Ishikawa (cell line): ENCODE data around the gene PPP3CB.

ENCODE experiments used
- NFIC ChIP-seq: IDR thresholded peaks from 2 replicates; pipeline ENCODE4 v1.6.1; 2012
- RAD21 ChIP-seq: IDR thresholded peaks from 2 replicates; pipeline ENCODE4 v1.6.1; 2012; ENCODE audit warnings: low read depth
- TAF1 ChIP-seq: IDR thresholded peaks from 2 replicates; pipeline ENCODE4 v1.6.1; 2012; ENCODE audit warnings: low read depth, mild to moderate bottlenecking
- TF ChIP-seq, protein P1 (sequence below): IDR thresholded peaks from 2 replicates; pipeline ENCODE4 v1.6.1; 2012

DNA sequence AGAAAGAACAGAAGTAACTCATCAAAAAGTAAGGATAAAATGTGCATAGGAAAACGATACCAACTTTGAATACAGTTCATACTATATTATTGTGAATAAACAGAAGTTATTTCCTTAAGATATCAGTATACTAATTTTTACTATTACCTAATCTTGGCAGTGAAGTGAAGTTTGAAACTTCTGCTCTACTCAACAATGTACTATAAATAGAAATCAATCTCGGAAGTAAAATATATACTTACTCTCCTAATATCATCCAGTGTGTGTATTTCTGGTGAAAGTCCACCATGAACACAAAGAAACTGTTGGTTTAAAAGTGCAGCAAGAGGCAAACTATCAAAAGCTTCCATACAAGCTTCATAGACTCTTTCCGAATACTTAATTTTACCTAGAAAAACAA lies 24.6 kb downstream of the PPP3CB start:
- TF ChIP-seq, protein P1, sequence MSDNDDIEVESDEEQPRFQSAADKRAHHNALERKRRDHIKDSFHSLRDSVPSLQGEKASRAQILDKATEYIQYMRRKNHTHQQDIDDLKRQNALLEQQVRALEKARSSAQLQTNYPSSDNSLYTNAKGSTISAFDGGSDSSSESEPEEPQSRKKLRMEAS: no peak
- TF ChIP-seq TAF1 (no peak), NFIC (no peak), RAD21 (no peak)
